ENCODE results near the gene TOMM6.

The TOMM6 gene

DNA sequence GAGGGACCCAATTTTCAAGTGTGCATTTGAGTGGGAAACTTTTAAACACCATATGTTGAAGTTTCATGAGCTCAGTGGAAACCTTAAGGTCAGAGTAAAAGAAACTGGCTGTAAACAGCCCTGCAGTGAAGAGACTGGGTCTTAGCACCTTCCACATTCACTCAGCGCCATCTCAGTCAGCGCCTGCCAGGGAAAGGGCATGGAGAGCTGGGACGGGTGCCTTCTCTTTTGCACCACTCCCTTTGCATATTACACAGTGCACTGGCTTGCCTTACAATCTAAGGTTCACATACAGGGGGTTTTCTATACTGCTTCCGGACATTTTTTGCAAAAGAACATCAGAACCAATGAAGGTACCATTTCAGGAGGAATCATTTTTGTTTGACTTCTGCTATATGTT lies 4.5 kb downstream of the TOMM6 start:
- ATAC-seq: no peak
- TF ChIP-seq, protein P1, sequence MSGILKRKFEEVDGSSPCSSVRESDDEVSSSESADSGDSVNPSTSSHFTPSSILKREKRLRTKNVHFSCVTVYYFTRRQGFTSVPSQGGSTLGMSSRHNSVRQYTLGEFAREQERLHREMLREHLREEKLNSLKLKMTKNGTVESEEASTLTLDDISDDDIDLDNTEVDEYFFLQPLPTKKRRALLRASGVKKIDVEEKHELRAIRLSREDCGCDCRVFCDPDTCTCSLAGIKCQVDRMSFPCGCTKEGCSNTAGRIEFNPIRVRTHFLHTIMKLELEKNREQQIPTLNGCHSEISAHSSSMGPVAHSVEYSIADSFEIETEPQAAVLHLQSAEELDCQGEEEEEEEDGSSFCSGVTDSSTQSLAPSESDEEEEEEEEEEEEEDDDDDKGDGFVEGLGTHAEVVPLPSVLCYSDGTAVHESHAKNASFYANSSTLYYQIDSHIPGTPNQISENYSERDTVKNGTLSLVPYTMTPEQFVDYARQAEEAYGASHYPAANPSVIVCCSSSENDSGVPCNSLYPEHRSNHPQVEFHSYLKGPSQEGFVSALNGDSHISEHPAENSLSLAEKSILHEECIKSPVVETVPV (CRISPR knock-in tag; IDR thresholded peaks at IDR 0.05): no peak
- TF ChIP-seq ZNF70 (CRISPR knock-in tag; IDR thresholded peaks at IDR 0.05): no peak
- no peak for TF ChIP-seq OSR1 (CRISPR knock-in tag; IDR thresholded peaks at IDR 0.05)
- TF ChIP-seq ESRRG (CRISPR knock-in tag; IDR thresholded peaks at IDR 0.05): no peak
- TF ChIP-seq, protein P2, sequence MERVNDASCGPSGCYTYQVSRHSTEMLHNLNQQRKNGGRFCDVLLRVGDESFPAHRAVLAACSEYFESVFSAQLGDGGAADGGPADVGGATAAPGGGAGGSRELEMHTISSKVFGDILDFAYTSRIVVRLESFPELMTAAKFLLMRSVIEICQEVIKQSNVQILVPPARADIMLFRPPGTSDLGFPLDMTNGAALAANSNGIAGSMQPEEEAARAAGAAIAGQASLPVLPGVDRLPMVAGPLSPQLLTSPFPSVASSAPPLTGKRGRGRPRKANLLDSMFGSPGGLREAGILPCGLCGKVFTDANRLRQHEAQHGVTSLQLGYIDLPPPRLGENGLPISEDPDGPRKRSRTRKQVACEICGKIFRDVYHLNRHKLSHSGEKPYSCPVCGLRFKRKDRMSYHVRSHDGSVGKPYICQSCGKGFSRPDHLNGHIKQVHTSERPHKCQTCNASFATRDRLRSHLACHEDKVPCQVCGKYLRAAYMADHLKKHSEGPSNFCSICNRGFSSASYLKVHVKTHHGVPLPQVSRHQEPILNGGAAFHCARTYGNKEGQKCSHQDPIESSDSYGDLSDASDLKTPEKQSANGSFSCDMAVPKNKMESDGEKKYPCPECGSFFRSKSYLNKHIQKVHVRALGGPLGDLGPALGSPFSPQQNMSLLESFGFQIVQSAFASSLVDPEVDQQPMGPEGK (CRISPR knock-in tag; IDR thresholded peaks at IDR 0.05; ENCODE audit: borderline replicate concordance): no peak
- TF ChIP-seq ZFP30 (CRISPR knock-in tag; IDR thresholded peaks at IDR 0.05): no peak
- TF ChIP-seq, protein P3, sequence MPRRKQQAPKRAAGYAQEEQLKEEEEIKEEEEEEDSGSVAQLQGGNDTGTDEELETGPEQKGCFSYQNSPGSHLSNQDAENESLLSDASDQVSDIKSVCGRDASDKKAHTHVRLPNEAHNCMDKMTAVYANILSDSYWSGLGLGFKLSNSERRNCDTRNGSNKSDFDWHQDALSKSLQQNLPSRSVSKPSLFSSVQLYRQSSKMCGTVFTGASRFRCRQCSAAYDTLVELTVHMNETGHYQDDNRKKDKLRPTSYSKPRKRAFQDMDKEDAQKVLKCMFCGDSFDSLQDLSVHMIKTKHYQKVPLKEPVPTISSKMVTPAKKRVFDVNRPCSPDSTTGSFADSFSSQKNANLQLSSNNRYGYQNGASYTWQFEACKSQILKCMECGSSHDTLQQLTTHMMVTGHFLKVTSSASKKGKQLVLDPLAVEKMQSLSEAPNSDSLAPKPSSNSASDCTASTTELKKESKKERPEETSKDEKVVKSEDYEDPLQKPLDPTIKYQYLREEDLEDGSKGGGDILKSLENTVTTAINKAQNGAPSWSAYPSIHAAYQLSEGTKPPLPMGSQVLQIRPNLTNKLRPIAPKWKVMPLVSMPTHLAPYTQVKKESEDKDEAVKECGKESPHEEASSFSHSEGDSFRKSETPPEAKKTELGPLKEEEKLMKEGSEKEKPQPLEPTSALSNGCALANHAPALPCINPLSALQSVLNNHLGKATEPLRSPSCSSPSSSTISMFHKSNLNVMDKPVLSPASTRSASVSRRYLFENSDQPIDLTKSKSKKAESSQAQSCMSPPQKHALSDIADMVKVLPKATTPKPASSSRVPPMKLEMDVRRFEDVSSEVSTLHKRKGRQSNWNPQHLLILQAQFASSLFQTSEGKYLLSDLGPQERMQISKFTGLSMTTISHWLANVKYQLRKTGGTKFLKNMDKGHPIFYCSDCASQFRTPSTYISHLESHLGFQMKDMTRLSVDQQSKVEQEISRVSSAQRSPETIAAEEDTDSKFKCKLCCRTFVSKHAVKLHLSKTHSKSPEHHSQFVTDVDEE (CRISPR knock-in tag; IDR thresholded peaks at IDR 0.05): no peak

DNA sequence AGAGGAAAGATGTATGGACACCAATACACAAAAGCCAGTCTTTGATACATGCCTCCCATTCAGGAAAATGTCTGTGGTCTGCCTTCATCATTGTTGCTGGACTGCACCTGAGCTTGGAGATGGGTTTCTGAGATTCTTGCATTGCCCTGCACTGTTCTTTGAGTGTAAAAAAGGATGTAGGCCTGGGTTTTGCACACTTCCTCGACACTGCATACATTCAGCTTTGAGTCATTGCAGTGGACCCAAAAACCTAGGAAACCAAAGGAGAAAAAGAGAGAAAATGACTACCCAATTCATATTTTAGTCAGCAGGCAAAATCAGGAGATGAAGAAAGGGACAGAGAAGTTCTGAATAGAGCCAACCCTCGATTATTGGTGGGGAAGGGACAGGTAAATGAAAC lies 9.0 kb downstream of the TOMM6 start:
- no peak for TF ChIP-seq BACH2 (CRISPR knock-in tag; IDR thresholded peaks at IDR 0.05; ENCODE audit: borderline replicate concordance)
- ATAC-seq: no peak

DNA sequence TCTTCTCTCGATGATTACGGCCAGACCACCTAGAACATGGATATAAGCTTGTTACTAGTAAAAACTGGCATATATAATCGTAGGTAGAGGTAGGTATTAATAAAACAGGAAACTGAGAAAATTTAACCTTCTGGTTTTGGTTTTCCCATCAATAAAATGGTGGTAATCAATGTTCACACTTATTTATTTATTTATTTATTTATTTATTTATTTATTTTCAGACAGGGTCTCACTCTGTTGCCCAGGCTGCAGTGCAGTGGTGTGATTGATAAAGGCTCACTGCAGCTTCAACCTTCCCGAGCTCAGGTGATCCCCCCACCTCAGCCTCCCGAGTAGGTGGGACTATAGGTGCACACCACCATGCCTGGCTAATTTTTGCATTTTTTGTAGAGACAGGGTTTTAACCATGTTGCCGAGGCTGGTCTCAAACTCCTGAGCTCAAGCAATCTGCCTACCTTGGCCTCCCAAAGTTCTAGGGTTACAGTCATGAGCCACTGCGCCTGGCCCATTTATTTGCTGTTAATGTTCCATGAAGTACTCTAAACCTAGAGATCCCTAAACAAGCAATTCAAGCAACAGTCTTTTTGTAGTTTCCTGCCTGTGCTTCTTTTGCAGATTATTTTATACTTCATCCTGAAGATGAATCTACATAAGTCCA lies 11.5 kb downstream of the TOMM6 start:
- no peak for TF ChIP-seq ZFP3 (CRISPR knock-in tag; IDR thresholded peaks at IDR 0.05)
- no peak for TF ChIP-seq PPARA (CRISPR knock-in tag; IDR thresholded peaks at IDR 0.05; ENCODE audit: borderline replicate concordance)
- ATAC-seq: no peak

DNA sequence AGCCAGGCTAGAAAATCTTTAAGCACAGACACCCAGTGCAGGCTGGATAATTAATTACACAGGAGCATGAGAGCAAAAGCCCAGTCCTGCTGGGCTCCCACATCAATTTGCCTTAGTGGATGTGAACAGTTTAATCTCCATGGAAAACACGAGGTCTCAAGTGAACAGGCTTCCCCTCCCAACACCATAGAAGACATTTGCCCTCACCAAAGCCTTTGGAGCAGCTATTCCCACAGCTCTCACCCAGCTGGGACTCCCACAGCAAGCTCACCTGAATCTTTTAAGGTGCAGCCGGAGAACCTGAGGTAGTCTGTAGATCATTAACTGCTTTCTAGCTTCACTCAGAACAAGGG lies 12.0 kb downstream of the TOMM6 start:
- no peak for ATAC-seq
- TF ChIP-seq ZNF8 (CRISPR knock-in tag; IDR thresholded peaks at IDR 0.05): no peak
- TF ChIP-seq, protein P4, sequence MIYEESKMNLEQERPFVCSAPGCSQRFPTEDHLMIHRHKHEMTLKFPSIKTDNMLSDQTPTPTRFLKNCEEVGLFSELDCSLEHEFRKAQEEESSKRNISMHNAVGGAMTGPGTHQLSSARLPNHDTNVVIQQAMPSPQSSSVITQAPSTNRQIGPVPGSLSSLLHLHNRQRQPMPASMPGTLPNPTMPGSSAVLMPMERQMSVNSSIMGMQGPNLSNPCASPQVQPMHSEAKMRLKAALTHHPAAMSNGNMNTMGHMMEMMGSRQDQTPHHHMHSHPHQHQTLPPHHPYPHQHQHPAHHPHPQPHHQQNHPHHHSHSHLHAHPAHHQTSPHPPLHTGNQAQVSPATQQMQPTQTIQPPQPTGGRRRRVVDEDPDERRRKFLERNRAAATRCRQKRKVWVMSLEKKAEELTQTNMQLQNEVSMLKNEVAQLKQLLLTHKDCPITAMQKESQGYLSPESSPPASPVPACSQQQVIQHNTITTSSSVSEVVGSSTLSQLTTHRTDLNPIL (CRISPR knock-in tag; IDR thresholded peaks at IDR 0.05; ENCODE audit: low read depth): no peak
- TF ChIP-seq TCF4 (CRISPR knock-in tag; IDR thresholded peaks at IDR 0.05; ENCODE audit: borderline replicate concordance): no peak
- TF ChIP-seq, protein P1 (CRISPR knock-in tag; IDR thresholded peaks at IDR 0.05): no peak
- TF ChIP-seq ZFP30 (CRISPR knock-in tag; IDR thresholded peaks at IDR 0.05): no peak
- TF ChIP-seq, protein P2 (CRISPR knock-in tag; IDR thresholded peaks at IDR 0.05; ENCODE audit: borderline replicate concordance): no peak
- TF ChIP-seq ZC3H10 (CRISPR knock-in tag; IDR thresholded peaks at IDR 0.05): no peak
- TF ChIP-seq, protein P3 (CRISPR knock-in tag; IDR thresholded peaks at IDR 0.05): no peak
- no peak for TF ChIP-seq PPARA (CRISPR knock-in tag; IDR thresholded peaks at IDR 0.05; ENCODE audit: borderline replicate concordance)
- no peak for TF ChIP-seq ISL1 (CRISPR knock-in tag; IDR thresholded peaks at IDR 0.05)
- TF ChIP-seq TOX (CRISPR knock-in tag; IDR thresholded peaks at IDR 0.05; ENCODE audit: borderline replicate concordance): no peak
- no peak for TF ChIP-seq RARB (CRISPR knock-in tag; IDR thresholded peaks at IDR 0.05)
- TF ChIP-seq ZNF565 (CRISPR knock-in tag; conservative IDR thresholded peaks at IDR 0.05; ENCODE audit: low read depth): no peak
- no peak for TF ChIP-seq ZNF70 (CRISPR knock-in tag; IDR thresholded peaks at IDR 0.05)
- TF ChIP-seq ZFP3 (CRISPR knock-in tag; IDR thresholded peaks at IDR 0.05): no peak
- TF ChIP-seq BACH2 (CRISPR knock-in tag; IDR thresholded peaks at IDR 0.05; ENCODE audit: borderline replicate concordance): no peak
- no peak for TF ChIP-seq ARNTL (CRISPR knock-in tag; IDR thresholded peaks at IDR 0.05; ENCODE audit: borderline replicate concordance, low read depth)
- TF ChIP-seq ESRRG (CRISPR knock-in tag; IDR thresholded peaks at IDR 0.05): no peak
- no peak for TF ChIP-seq CSDC2 (CRISPR knock-in tag; IDR thresholded peaks at IDR 0.05)

Measured in SK-N-SH treated with all-trans-retinoic acid at 6 μM for 48 hours (cell line).